CD4-positive, alpha-beta T cell (primary cell): ENCODE data around the gene TFAM. TPM values are rescaled to one million over a fixed set of nuclear protein-coding genes. Genes with fewer than 3 reads are reported as not detected.

Experiments used
- ATAC-seq: fragments of 200-7000 bp; cut with Tn5 transposase; one replicate; pipeline ENCODE4 v1.10.0; 2022; ENCODE audit warnings: mild to moderate bottlenecking; ENCODE audit not compliant: poor library complexity
- CTCF ChIA-PET: fragments of 350-600 bp; sonication (Branson Sonifier 250); formaldehyde crosslinking; loops from one replicate; lab custom pipeline; 2021; ENCODE audit warnings: antibody characterized with exemption, inconsistent platforms; lab: Charles Lee
- POLR2A ChIA-PET: fragments of 350-600 bp; sonication (Branson Sonifier 250); formaldehyde crosslinking; loops from one replicate; lab custom pipeline; 2021; ENCODE audit warnings: antibody characterized with exemption, inconsistent platforms; lab: Charles Lee
- DNase-seq, 14 experiments: peaks; one replicate each; pipeline ENCODE4 v3.0.0-alpha.2; 2013 to 2020; ENCODE audit warnings: mixed read lengths in 2 of 14
- H3K27ac ChIP-seq, 2 donors: one replicate each; pipeline versions ENCODE4 v1.5.1 to v1.7.0; 2013; ENCODE audit warnings: low read length in 2 of 2, low read depth in 1 of 2, mild to moderate bottlenecking in 1 of 2
- H3K27me3 ChIP-seq, 2 experiments: 1 replicate in 1 of 2; 2 replicates in 1 of 2; pipeline versions ENCODE4 v1.6.1 to v1.7.0; 2013; ENCODE audit warnings: low read length in 2 of 2, control low read depth in 1 of 2, mild to moderate bottlenecking in 1 of 2, moderate library complexity in 1 of 2; ENCODE audit not compliant: insufficient read depth in 2 of 2, control insufficient read depth in 1 of 2
- H3K36me3 ChIP-seq: one replicate; pipeline ENCODE4 v1.6.1; 2013; ENCODE audit warnings: low read length, control low read depth; ENCODE audit not compliant: insufficient read depth
- H3K4me1 ChIP-seq: one replicate; pipeline ENCODE4 v1.6.1; 2013; ENCODE audit warnings: low read length, control low read depth; ENCODE audit not compliant: insufficient read depth
- H3K4me3 ChIP-seq: one replicate; pipeline ENCODE4 v1.5.1; 2013; ENCODE audit warnings: mild to moderate bottlenecking, low read length, moderate library complexity
- H3K9me3 ChIP-seq, 2 experiments: 1 replicate in 1 of 2; 2 replicates in 1 of 2; pipeline versions ENCODE4 v1.6.1 to v1.7.0; 2013; ENCODE audit warnings: low read length in 2 of 2, mild to moderate bottlenecking in 2 of 2, control low read depth in 1 of 2, moderate library complexity in 1 of 2; ENCODE audit not compliant: control insufficient read depth in 1 of 2, insufficient read depth in 1 of 2
- H3K27ac Mint-ChIP-seq: one replicate; pipeline ENCODE4 v1.8.0; 2020; ENCODE audit warnings: mixed read lengths
- H3K27me3 Mint-ChIP-seq: one replicate; pipeline ENCODE4 v1.8.0; 2021; ENCODE audit warnings: mixed read lengths
- H3K36me3 Mint-ChIP-seq: one replicate; pipeline ENCODE4 v1.8.0; 2021; ENCODE audit warnings: low read depth, mixed read lengths
- H3K4me1 Mint-ChIP-seq: one replicate; pipeline ENCODE4 v1.8.0; 2021; ENCODE audit warnings: low read depth, mixed read lengths
- H3K4me3 Mint-ChIP-seq: one replicate; pipeline ENCODE4 v1.8.0; 2020; ENCODE audit warnings: mild to moderate bottlenecking, mixed read lengths
- H3K9me3 Mint-ChIP-seq: one replicate; pipeline ENCODE4 v1.8.0; 2020; ENCODE audit warnings: mixed read lengths
- CTCF ChIP-seq: fragments of 200-600 bp; IDR thresholded peaks from one replicate; pipeline ENCODE4 v1.8.0; 2022; ENCODE audit warnings: antibody characterized with exemption, mild to moderate bottlenecking
- intact Hi-C, 2 experiments: fragments of 100-400 bp; cut with DNase I in 1 of 2; cut with micrococcal nuclease in 1 of 2; formaldehyde crosslinking; loops; one replicate each; pipeline versions ENCODE4 v1.15.1 to v1.9.0; 2023 to 2025; cut with DNase I, micrococcal nuclease
- total RNA-seq, 174 experiments: library from RNA in 2 of 174; stranded (reverse) in 2 of 174; gene quantifications; one replicate each; pipeline ENCODE4 v1.2.3 and lab custom pipeline; 2021 to 2026

The TFAM gene
- total RNA-seq, 2 experiments from 2014 or later: 43.7 to 50.5 TPM

- Mint-ChIP-seq H3K36me3 (no peaks in the 10 kb centered on the region), H3K27ac (no peak overlapping the region), H3K9me3 (peaks cover 2% of the 10 kb centered on the region), H3K27me3 (peaks cover 9% of the 10 kb centered on the region), H3K4me3 (no peak overlapping the region), H3K4me1 (no peaks in the 10 kb centered on the region)
- H3K27me3 ChIP-seq: peaks cover 0 to 2% of the 10 kb centered on the region in 2 experiments
- H3K9me3 ChIP-seq: no peaks in the 10 kb centered on the region
- no peaks in the 10 kb centered on the region for H3K36me3 ChIP-seq
- ChIA-PET POLR2A (no interaction called here), CTCF (interaction anchor here (0.5 to 1.0 kb wide), 2 partner anchors 9 to 10 kb away, joined by 3 read pairs; no protein-coding TSS in a partner anchor)
- H3K27ac ChIP-seq: no peak overlapping the region
- intact Hi-C loops: no loop called here
- DNase-seq: no peak
- ATAC-seq: no peak
- H3K4me1 ChIP-seq: no peaks in the 10 kb centered on the region
- TF ChIP-seq CTCF: no peak
- H3K4me3 ChIP-seq: no peak overlapping the region
These were observed 24.9 kb downstream of the TFAM start for GRCh38 chr10:58409956-58410610.

GRCh38 chr10:58412502-58412961 lies 27.3 kb downstream of the TFAM start:
- Mint-ChIP-seq H3K27me3 (peaks cover 20% of the 10 kb centered on the region), H3K4me1 (no peaks in the 10 kb centered on the region), H3K27ac (no peak overlapping the region), H3K36me3 (no peaks in the 10 kb centered on the region), H3K4me3 (no peak overlapping the region), H3K9me3 (peaks cover 2% of the 10 kb centered on the region)
- intact Hi-C loops: no loop called here
- no peak overlapping the region for H3K4me3 ChIP-seq
- H3K27ac ChIP-seq: no peak overlapping the region
- H3K4me1 ChIP-seq: no peaks in the 10 kb centered on the region
- peaks cover 0 to 9% of the 10 kb centered on the region in 2 experiments for H3K27me3 ChIP-seq
- ATAC-seq (no peak), DNase-seq (no peak)
- ChIA-PET POLR2A (no interaction called here), CTCF (no interaction called here)
- H3K9me3 ChIP-seq: no peaks in the 10 kb centered on the region
- no peak for TF ChIP-seq CTCF
- H3K36me3 ChIP-seq: no peaks in the 10 kb centered on the region

- no peak overlapping the region for H3K4me3 Mint-ChIP-seq
- Histone ChIP-seq H3K27ac (no peak overlapping the region), H3K36me3 (no peaks in the 10 kb centered on the region), H3K27me3 (peaks cover 0 to 9% of the 10 kb centered on the region in 2 experiments), H3K9me3 (no peaks in the 10 kb centered on the region), H3K4me3 (no peak overlapping the region), H3K4me1 (no peaks in the 10 kb centered on the region)
- no peaks in the 10 kb centered on the region for H3K4me1 Mint-ChIP-seq
- ATAC-seq (no peak), DNase-seq (no peak)
- CTCF ChIA-PET: no interaction called here
- H3K27ac Mint-ChIP-seq: no peak overlapping the region
- TF ChIP-seq CTCF: no peak
- POLR2A ChIA-PET: no interaction called here
- H3K36me3 Mint-ChIP-seq: no peaks in the 10 kb centered on the region
- H3K9me3 Mint-ChIP-seq: peaks cover 5% of the 10 kb centered on the region
- H3K27me3 Mint-ChIP-seq: peaks cover 22% of the 10 kb centered on the region
- intact Hi-C loops: no loop called here
These were observed 29.2 kb downstream of the TFAM start for GRCh38 chr10:58414270-58415041.
